Nephron (organoid): Measurements from ENCODE around the gene UBE2E1.

Experiments
- H3K27ac Mint-ChIP-seq, 3 experiments: 2 replicates each; pipeline ENCODE4 v1.8.0; 2020; ENCODE audit warnings: mixed read lengths in 3 of 3, mild to moderate bottlenecking in 2 of 3, moderate library complexity in 1 of 3
- H3K27me3 Mint-ChIP-seq: 2 replicates; pipeline ENCODE4 v1.8.0; 2021; ENCODE audit warnings: low read depth, mild to moderate bottlenecking, moderate library complexity, mixed read lengths
- H3K36me3 Mint-ChIP-seq: 2 replicates; pipeline ENCODE4 v1.8.0; 2020; ENCODE audit warnings: low read depth, mixed read lengths
- H3K4me1 Mint-ChIP-seq: 2 replicates; pipeline ENCODE4 v1.8.0; 2020; ENCODE audit warnings: mixed read lengths
- H3K4me3 Mint-ChIP-seq, 3 experiments: 2 replicates each; pipeline ENCODE4 v1.8.0; 2020; ENCODE audit warnings: mild to moderate bottlenecking in 3 of 3, mixed read lengths in 3 of 3, moderate library complexity in 2 of 3
- H3K9me3 Mint-ChIP-seq: 2 replicates; pipeline ENCODE4 v1.8.0; 2020; ENCODE audit warnings: mixed read lengths
- TF ChIP-seq, protein P1 (sequence below), 3 experiments: fragments of 200-600 bp; sonication (generic); IDR thresholded peaks; one replicate each; pipeline ENCODE4 v1.5.0; 2021; ENCODE audit warnings: antibody characterized with exemption in 3 of 3; ENCODE audit not compliant: unreplicated experiment in 3 of 3

UBE2E1 gene

GRCh38 chr3:23810343-23811184 lies 4.8 kb downstream of the UBE2E1 start:
- Mint-ChIP-seq H3K27me3 (peaks cover 1% of the 10 kb centered on the region), H3K36me3 (peaks cover 44% of the 10 kb centered on the region), H3K9me3 (no peaks in the 10 kb centered on the region), H3K27ac (peak overlapping the region; percentile 88 to 98 (median 98)), H3K4me1 (peaks cover 59% of the 10 kb centered on the region), H3K4me3 (peak overlapping the region; percentile 98 to 99 (median 99))
- TF ChIP-seq, protein P1, sequence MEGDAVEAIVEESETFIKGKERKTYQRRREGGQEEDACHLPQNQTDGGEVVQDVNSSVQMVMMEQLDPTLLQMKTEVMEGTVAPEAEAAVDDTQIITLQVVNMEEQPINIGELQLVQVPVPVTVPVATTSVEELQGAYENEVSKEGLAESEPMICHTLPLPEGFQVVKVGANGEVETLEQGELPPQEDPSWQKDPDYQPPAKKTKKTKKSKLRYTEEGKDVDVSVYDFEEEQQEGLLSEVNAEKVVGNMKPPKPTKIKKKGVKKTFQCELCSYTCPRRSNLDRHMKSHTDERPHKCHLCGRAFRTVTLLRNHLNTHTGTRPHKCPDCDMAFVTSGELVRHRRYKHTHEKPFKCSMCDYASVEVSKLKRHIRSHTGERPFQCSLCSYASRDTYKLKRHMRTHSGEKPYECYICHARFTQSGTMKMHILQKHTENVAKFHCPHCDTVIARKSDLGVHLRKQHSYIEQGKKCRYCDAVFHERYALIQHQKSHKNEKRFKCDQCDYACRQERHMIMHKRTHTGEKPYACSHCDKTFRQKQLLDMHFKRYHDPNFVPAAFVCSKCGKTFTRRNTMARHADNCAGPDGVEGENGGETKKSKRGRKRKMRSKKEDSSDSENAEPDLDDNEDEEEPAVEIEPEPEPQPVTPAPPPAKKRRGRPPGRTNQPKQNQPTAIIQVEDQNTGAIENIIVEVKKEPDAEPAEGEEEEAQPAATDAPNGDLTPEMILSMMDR (IDR thresholded peaks at IDR 0.05; ENCODE audit: unreplicated experiment in 3 of 3) = peak in 1 of 3 experiments; percentile 8

DNA sequence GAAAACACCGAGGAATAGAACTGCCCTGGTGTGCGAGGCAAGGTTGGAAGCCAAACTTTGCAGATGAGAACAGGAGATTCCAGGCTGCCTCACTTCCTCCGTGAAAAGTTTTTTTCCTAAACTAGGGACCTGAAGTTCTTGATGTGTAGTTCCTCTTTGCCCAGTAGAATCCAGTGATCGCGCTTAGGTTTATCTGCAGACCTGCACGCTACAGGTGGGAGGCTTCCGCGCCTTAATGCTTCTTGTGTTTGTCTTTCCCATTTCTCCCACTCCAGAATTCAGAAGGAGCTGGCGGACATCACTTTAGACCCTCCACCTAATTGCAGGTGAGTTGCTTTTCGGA lies 5.4 kb downstream of the UBE2E1 start:
- H3K4me1 Mint-ChIP-seq = peaks cover 58% of the 10 kb centered on the region
- no peaks in the 10 kb centered on the region for H3K9me3 Mint-ChIP-seq
- H3K4me3 Mint-ChIP-seq = peak overlapping the region; percentile 86 to 93 (median 92)
- no peaks in the 10 kb centered on the region for H3K27me3 Mint-ChIP-seq
- H3K27ac Mint-ChIP-seq = peak overlapping the region; percentile 88 to 91 (median 89)
- TF ChIP-seq, protein P1 (IDR thresholded peaks at IDR 0.05; ENCODE audit: unreplicated experiment in 3 of 3) = no peak
- H3K36me3 Mint-ChIP-seq = peaks cover 49% of the 10 kb centered on the region

DNA sequence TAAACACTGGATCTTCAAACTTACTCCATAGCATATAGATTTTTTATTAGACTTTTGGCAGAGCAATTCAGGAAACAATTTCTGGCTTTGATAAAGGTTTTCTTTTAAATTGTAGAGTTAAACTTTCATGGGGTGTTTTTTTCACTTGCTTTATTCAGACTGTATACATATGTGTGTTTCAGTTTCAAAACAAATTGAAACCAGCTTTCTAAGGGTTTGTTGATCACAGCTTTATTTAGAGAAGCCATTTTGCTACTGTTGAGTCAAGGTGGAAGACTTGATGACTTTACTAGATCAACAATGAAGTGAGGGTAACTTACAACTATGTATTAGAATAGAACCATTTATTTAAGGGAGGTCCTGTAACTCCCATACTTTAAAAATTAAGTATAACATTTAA lies 6.2 kb downstream of the UBE2E1 start:
- TF ChIP-seq, protein P1 (IDR thresholded peaks at IDR 0.05; ENCODE audit: unreplicated experiment in 3 of 3) = no peak
- Mint-ChIP-seq H3K4me1 (peaks cover 58% of the 10 kb centered on the region), H3K27ac (peak overlapping the region; percentile 22 to 89 (median 43)), H3K9me3 (no peaks in the 10 kb centered on the region), H3K36me3 (peaks cover 55% of the 10 kb centered on the region), H3K27me3 (no peaks in the 10 kb centered on the region), H3K4me3 (peak overlapping the region; percentile 86 to 93 (median 92))

- no peaks in the 10 kb centered on the region for H3K27me3 Mint-ChIP-seq
- H3K4me3 Mint-ChIP-seq = no peak overlapping the region
- peaks cover 26% of the 10 kb centered on the region for H3K4me1 Mint-ChIP-seq
- no peak overlapping the region for H3K27ac Mint-ChIP-seq
- H3K36me3 Mint-ChIP-seq = peaks cover 52% of the 10 kb centered on the region
- TF ChIP-seq, protein P1 (IDR thresholded peaks at IDR 0.05; ENCODE audit: unreplicated experiment in 3 of 3) = no peak
- no peaks in the 10 kb centered on the region for H3K9me3 Mint-ChIP-seq
Observed at GRCh38 chr3:23815879-23816278, 10.1 kb downstream of the UBE2E1 start.

DNA sequence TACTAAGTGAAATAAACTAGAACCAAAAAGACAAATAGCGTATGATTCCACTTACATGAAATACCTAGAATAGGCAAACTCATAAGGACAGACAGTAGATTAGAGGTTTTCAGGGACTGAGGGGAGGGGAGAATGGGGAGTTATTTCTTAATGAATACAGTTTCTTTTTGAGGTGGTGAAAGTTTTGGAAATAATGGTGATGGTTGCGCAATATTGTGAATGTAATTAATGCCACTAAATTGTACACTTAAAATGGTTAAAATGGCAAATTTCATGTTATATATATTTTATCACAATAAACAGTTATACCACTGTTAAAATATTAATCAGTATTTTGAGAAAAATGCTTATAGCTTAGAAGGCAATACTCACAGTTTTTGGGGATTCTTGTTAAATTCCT lies 11.0 kb downstream of the UBE2E1 start:
- TF ChIP-seq, protein P1 (IDR thresholded peaks at IDR 0.05; ENCODE audit: unreplicated experiment in 3 of 3) = no peak
- Mint-ChIP-seq H3K27me3 (no peaks in the 10 kb centered on the region), H3K4me1 (peaks cover 25% of the 10 kb centered on the region), H3K27ac (no peak overlapping the region), H3K9me3 (no peaks in the 10 kb centered on the region), H3K36me3 (peaks cover 51% of the 10 kb centered on the region), H3K4me3 (no peak overlapping the region)
